DMS153 (cell line): ENCODE data around the gene EDAR.

Experiments
- DNase-seq: peaks from one replicate; lab custom pipeline; 2025; lab: John Stamatoyannopoulos, UW

Gene EDAR

GRCh38 chr2:108967757-108968156 is 21.3 kb downstream of the EDAR start:
- no peak for DNase-seq

GRCh38 chr2:108965540-108966289 is 23.3 kb downstream of the EDAR start:
- DNase-seq, result no peak

- no peak for DNase-seq
These were observed 26.0 kb downstream of the EDAR start for GRCh38 chr2:108963057-108963456.

GRCh38 chr2:108961796-108962195 is 27.2 kb downstream of the EDAR start:
- no peak for DNase-seq

GRCh38 chr2:108960006-108960405 is 29.0 kb downstream of the EDAR start:
- no peak for DNase-seq

- no peak for DNase-seq
These were observed 29.6 kb downstream of the EDAR start for GRCh38 chr2:108959401-108959800.

- no peak for DNase-seq
These were observed 30.2 kb downstream of the EDAR start for GRCh38 chr2:108958632-108959341.

- DNase-seq, result no peak
These were observed 31.0 kb downstream of the EDAR start for GRCh38 chr2:108958002-108958401.

GRCh38 chr2:108956375-108956774 is 32.6 kb downstream of the EDAR start:
- no peak for DNase-seq

GRCh38 chr2:108950369-108951135 is 38.5 kb downstream of the EDAR start:
- DNase-seq, result no peak

- no peak for DNase-seq
These were observed 39.4 kb downstream of the EDAR start for GRCh38 chr2:108949316-108950239.

- no peak for DNase-seq
These were observed 41.6 kb downstream of the EDAR start for GRCh38 chr2:108947271-108947907.

GRCh38 chr2:108946442-108946841 is 42.6 kb downstream of the EDAR start:
- no peak for DNase-seq

- DNase-seq, result no peak
These were observed 43.1 kb downstream of the EDAR start for GRCh38 chr2:108945969-108946368.

- no peak for DNase-seq
These were observed 44.3 kb downstream of the EDAR start for GRCh38 chr2:108944601-108945331.

- DNase-seq, result no peak
These were observed 45.3 kb downstream of the EDAR start for GRCh38 chr2:108943751-108944150.

- no peak for DNase-seq
These were observed 46.1 kb downstream of the EDAR start for GRCh38 chr2:108942888-108943287.

- no peak for DNase-seq
These were observed 46.7 kb downstream of the EDAR start for GRCh38 chr2:108942231-108942825.

GRCh38 chr2:108941767-108942166 is 47.3 kb downstream of the EDAR start:
- DNase-seq, result no peak

GRCh38 chr2:108941161-108941665 is 47.8 kb downstream of the EDAR start:
- DNase-seq, result no peak
